ENCODE data around the gene MBOAT2.

MBOAT2 gene

GRCh38 chr2:8862230-8862629, 141.3 kb downstream of the MBOAT2 start:
- no peak overlapping the region for H3K4me3 ChIP-seq (ENCODE audit: low read depth, low read length)

GRCh38 chr2:8861797-8862196, 141.7 kb downstream of the MBOAT2 start:
- H3K4me3 ChIP-seq (ENCODE audit: low read depth, low read length), result no peak overlapping the region

- no peak overlapping the region for H3K4me3 ChIP-seq (ENCODE audit: low read depth, low read length)
Measured at GRCh38 chr2:8860239-8860638, 143.2 kb downstream of the MBOAT2 start.

GRCh38 chr2:8858910-8859309, 144.6 kb downstream of the MBOAT2 start:
- no peak overlapping the region for H3K4me3 ChIP-seq (ENCODE audit: low read depth, low read length)

GRCh38 chr2:8858264-8858663, 145.2 kb downstream of the MBOAT2 start:
- H3K4me3 ChIP-seq (ENCODE audit: low read depth, low read length), result no peak overlapping the region

GRCh38 chr2:8857709-8858108, 145.8 kb downstream of the MBOAT2 start:
- H3K4me3 ChIP-seq (ENCODE audit: low read depth, low read length), result no peak overlapping the region

- no peak overlapping the region for H3K4me3 ChIP-seq (ENCODE audit: low read depth, low read length)
Measured at GRCh38 chr2:8856176-8856575, 147.3 kb downstream of the MBOAT2 start.

GRCh38 chr2:8855010-8855409, 148.5 kb downstream of the MBOAT2 start:
- H3K4me3 ChIP-seq (ENCODE audit: low read depth, low read length), result no peak overlapping the region

- H3K4me3 ChIP-seq (ENCODE audit: low read depth, low read length), result no peak overlapping the region
Measured at GRCh38 chr2:8853426-8853825, 150.1 kb downstream of the MBOAT2 start.

GRCh38 chr2:8851811-8852560, 151.5 kb downstream of the MBOAT2 start:
- no peak overlapping the region for H3K4me3 ChIP-seq (ENCODE audit: low read depth, low read length)

- H3K4me3 ChIP-seq (ENCODE audit: low read depth, low read length), result no peak overlapping the region
Measured at GRCh38 chr2:8850845-8851487, 152.5 kb downstream of the MBOAT2 start.

GRCh38 chr2:8849327-8849726, 154.2 kb downstream of the MBOAT2 start:
- H3K4me3 ChIP-seq (ENCODE audit: low read depth, low read length), result no peak overlapping the region

- no peak overlapping the region for H3K4me3 ChIP-seq (ENCODE audit: low read depth, low read length)
Measured at GRCh38 chr2:8848328-8849100, 155.0 kb downstream of the MBOAT2 start.

- H3K4me3 ChIP-seq (ENCODE audit: low read depth, low read length), result no peak overlapping the region
Measured at GRCh38 chr2:8847400-8847799, 156.1 kb downstream of the MBOAT2 start.

- no peak overlapping the region for H3K4me3 ChIP-seq (ENCODE audit: low read depth, low read length)
Measured at GRCh38 chr2:8841932-8842331, 161.6 kb downstream of the MBOAT2 start.

- H3K4me3 ChIP-seq (ENCODE audit: low read depth, low read length), result no peak overlapping the region
Measured at GRCh38 chr2:8840475-8841091, 162.9 kb downstream of the MBOAT2 start.

- no peak overlapping the region for H3K4me3 ChIP-seq (ENCODE audit: low read depth, low read length)
Measured at GRCh38 chr2:8839189-8839965, 164.1 kb downstream of the MBOAT2 start.

GRCh38 chr2:8837795-8838140, 165.7 kb downstream of the MBOAT2 start:
- H3K4me3 ChIP-seq (ENCODE audit: low read depth, low read length), result peak overlapping the region; percentile 13

- peak within 1 kb of the TSS; percentile 82 for H3K4me3 ChIP-seq (ENCODE audit: low read depth, low read length)
Measured at GRCh38 chr2:8836971-8837794, 166.3 kb downstream of the MBOAT2 start, which contains the start of gene KIDINS220. KIDINS220 (minus strand) TSS chr2:8837613; CDS start chr2:8827093, 10,520 bp downstream.

GRCh38 chr2:8835279-8835678, 168.2 kb downstream of the MBOAT2 start:
- no peak overlapping the region for H3K4me3 ChIP-seq (ENCODE audit: low read depth, low read length)

Measured in iPS-11a (cell line).